ENCODE measurements around the gene FOXP2.

- TF ChIP-seq, protein P1, sequence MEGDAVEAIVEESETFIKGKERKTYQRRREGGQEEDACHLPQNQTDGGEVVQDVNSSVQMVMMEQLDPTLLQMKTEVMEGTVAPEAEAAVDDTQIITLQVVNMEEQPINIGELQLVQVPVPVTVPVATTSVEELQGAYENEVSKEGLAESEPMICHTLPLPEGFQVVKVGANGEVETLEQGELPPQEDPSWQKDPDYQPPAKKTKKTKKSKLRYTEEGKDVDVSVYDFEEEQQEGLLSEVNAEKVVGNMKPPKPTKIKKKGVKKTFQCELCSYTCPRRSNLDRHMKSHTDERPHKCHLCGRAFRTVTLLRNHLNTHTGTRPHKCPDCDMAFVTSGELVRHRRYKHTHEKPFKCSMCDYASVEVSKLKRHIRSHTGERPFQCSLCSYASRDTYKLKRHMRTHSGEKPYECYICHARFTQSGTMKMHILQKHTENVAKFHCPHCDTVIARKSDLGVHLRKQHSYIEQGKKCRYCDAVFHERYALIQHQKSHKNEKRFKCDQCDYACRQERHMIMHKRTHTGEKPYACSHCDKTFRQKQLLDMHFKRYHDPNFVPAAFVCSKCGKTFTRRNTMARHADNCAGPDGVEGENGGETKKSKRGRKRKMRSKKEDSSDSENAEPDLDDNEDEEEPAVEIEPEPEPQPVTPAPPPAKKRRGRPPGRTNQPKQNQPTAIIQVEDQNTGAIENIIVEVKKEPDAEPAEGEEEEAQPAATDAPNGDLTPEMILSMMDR (IDR thresholded peaks at IDR 0.05), result no peak
- no peak for TF ChIP-seq EZH2 (IDR thresholded peaks at IDR 0.05; ENCODE audit: borderline replicate concordance, insufficient read depth, low read depth, low read length, poor library complexity, severe bottlenecking)
Measured at GRCh38 chr7:114662002-114662677, 247.5 kb downstream of the FOXP2 start.

All from B cell (primary cell).